Upper lobe of right lung (tissue), 1 donor: Measurements from ENCODE around the gene PKP3. TPM values are rescaled to one million over a fixed set of nuclear protein-coding genes. Genes with fewer than 3 reads are reported as not detected.

Experiments used
- ATAC-seq: fragments of 200-7000 bp; cut with Tn5 transposase; one replicate; pipeline ENCODE4 v1.9.1; 2020; ENCODE audit warnings: mild to moderate bottlenecking, moderate library complexity
- DNase-seq: peaks from one replicate; pipeline ENCODE4 v3.0.0-alpha.2; 2020
- H3K27ac ChIP-seq: fragments of 200-600 bp; one replicate; pipeline ENCODE4 v1.8.0; 2022
- H3K27me3 ChIP-seq: fragments of 200-600 bp; one replicate; pipeline ENCODE4 v1.8.0; 2022; ENCODE audit warnings: mild to moderate bottlenecking
- H3K36me3 ChIP-seq: fragments of 200-600 bp; one replicate; pipeline ENCODE4 v1.8.0; 2022
- H3K4me1 ChIP-seq: fragments of 200-600 bp; one replicate; pipeline ENCODE4 v1.8.0; 2022
- H3K4me3 ChIP-seq: fragments of 200-600 bp; one replicate; pipeline ENCODE4 v1.8.0; 2022; ENCODE audit warnings: mild to moderate bottlenecking
- H3K9me3 ChIP-seq: fragments of 200-600 bp; one replicate; pipeline ENCODE4 v1.8.0; 2022
- intact Hi-C: fragments of 100-400 bp; cut with DNase I; formaldehyde crosslinking; loops from one replicate; pipeline ENCODE4 v1.11.0; 2022
- total RNA-seq: library from RNA; stranded (reverse); fragmentation: NEBNext Ultra II Directional; extraction: Animal tissue kit (Norgen Biotek cat#: 25700); gene quantifications from one replicate; pipeline ENCODE4 v1.2.1, GENCODE V29; 2021
- TF ChIP-seq, protein P1 (sequence below): fragments of 200-600 bp; IDR thresholded peaks from one replicate; pipeline ENCODE4 v1.8.0; 2022; ENCODE audit warnings: antibody characterized with exemption
- donor health status: DM: no; HTN: yes; CAD: no; lungs with severe emphysema.

PKP3 gene
- total RNA-seq, 1 donor from 2014 or later, result 40.4 TPM

DNA sequence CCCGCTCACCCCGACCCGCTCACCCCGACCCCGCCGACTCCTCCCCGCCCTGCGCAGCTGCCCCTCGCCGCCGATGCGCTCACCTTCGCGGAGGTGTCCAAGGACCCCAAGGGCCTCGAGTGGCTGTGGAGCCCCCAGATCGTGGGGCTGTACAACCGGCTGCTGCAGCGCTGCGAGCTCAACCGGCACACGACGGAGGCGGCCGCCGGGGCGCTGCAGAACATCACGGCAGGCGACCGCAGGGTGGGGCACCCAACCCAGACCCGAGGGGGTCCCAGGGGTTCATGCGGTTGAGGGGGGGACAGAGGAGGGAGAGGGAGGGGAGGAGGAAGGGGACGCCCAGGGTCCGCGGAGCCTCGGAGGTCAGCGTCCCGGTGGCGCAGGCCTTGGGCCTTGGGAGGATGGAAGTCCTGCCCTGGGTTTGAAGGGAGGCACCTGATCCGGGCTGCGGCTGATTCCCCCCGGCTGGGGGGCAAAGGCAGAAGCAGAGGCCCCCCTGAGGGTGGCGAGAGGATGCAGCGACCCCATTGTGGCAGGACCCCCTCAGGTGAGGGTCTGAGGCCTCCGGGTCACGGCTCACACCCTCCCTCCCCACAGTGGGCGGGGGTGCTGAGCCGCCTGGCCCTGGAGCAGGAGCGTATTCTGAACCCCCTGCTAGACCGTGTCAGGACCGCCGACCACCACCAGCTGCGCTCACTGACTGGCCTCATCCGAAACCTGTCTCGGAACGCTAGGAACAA, 9.2 kb downstream of the PKP3 start:
- peaks cover 17% of the 10 kb centered on the region for H3K4me1 ChIP-seq
- H3K9me3 ChIP-seq, result no peaks in the 10 kb centered on the region
- H3K27ac ChIP-seq, result no peak overlapping the region
- no peaks in the 10 kb centered on the region for H3K27me3 ChIP-seq
- TF ChIP-seq, protein P1, sequence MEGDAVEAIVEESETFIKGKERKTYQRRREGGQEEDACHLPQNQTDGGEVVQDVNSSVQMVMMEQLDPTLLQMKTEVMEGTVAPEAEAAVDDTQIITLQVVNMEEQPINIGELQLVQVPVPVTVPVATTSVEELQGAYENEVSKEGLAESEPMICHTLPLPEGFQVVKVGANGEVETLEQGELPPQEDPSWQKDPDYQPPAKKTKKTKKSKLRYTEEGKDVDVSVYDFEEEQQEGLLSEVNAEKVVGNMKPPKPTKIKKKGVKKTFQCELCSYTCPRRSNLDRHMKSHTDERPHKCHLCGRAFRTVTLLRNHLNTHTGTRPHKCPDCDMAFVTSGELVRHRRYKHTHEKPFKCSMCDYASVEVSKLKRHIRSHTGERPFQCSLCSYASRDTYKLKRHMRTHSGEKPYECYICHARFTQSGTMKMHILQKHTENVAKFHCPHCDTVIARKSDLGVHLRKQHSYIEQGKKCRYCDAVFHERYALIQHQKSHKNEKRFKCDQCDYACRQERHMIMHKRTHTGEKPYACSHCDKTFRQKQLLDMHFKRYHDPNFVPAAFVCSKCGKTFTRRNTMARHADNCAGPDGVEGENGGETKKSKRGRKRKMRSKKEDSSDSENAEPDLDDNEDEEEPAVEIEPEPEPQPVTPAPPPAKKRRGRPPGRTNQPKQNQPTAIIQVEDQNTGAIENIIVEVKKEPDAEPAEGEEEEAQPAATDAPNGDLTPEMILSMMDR, result no peak
- ATAC-seq (no peak), DNase-seq (no peak)
- H3K4me3 ChIP-seq, result no peak overlapping the region
- no peaks in the 10 kb centered on the region for H3K36me3 ChIP-seq
- intact Hi-C loops, result no loop called here

DNA sequence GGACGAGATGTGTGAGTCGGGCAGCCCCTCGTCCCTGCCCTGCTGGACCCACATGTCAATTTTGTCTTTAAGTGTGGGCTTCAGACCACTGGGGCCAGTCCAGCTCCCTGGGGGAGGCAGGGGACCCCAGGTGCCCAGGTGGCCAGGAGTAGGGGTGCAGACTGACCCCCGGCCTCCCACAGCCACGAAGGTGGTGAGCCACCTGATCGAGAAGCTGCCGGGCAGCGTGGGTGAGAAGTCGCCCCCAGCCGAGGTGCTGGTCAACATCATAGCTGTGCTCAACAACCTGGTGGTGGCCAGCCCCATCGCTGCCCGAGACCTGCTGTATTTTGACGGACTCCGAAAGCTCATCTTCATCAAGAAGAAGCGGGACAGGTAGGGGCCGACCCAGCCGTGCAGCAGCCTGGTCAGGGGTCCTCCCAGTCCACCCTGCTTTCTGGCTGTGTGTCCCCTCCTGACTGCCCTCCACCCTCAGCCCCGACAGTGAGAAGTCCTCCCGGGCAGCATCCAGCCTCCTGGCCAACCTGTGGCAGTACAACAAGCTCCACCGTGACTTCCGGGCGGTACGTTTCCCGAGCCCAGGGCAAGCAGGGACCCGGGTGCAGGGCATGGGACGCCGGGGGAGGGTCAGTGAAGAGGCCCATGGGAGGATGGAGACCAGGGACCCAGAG, 9.9 kb downstream of the PKP3 start:
- H3K9me3 ChIP-seq, result no peaks in the 10 kb centered on the region
- no peak for ATAC-seq
- no peak overlapping the region for H3K4me3 ChIP-seq
- intact Hi-C loops, result no loop called here
- peaks cover 17% of the 10 kb centered on the region for H3K4me1 ChIP-seq
- no peaks in the 10 kb centered on the region for H3K36me3 ChIP-seq
- no peak overlapping the region for H3K27ac ChIP-seq
- TF ChIP-seq, protein P1, result no peak
- DNase-seq, result no peak
- H3K27me3 ChIP-seq, result no peaks in the 10 kb centered on the region

DNA sequence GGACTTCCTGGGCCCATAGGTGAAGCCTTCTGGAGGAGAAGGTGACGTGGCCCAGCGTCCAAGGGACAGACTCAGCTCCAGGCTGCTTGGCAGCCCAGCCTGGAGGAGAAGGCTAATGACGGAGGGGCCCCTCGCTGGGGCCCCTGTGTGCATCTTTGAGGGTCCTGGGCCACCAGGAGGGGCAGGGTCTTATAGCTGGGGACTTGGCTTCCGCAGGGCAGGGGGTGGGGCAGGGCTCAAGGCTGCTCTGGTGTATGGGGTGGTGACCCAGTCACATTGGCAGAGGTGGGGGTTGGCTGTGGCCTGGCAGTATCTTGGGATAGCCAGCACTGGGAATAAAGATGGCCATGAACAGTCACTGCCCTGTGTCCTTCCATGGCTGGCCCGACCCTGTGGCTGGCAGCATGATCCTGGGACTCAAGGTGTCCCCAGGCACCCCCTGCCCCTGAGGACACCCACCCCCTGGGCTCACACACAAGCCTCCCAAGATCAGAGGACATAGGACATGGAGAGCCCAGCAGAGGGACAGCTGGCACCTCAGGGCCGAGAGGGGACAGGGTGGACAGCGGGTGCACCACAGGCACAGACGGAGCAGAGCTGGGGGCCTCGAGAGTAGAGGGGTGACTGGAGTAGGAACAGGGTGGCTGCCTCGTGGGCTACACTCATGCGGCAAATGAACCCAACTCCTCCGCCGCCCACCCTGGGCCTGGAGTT, 10.7 kb downstream of the PKP3 start:
- Histone ChIP-seq H3K4me1 (peaks cover 17% of the 10 kb centered on the region), H3K4me3 (no peak overlapping the region), H3K36me3 (no peaks in the 10 kb centered on the region), H3K9me3 (no peaks in the 10 kb centered on the region), H3K27ac (no peak overlapping the region), H3K27me3 (no peaks in the 10 kb centered on the region)
- intact Hi-C loops, result no loop called here
- DNase-seq (no peak), ATAC-seq (no peak)
- TF ChIP-seq, protein P1, result no peak

DNA sequence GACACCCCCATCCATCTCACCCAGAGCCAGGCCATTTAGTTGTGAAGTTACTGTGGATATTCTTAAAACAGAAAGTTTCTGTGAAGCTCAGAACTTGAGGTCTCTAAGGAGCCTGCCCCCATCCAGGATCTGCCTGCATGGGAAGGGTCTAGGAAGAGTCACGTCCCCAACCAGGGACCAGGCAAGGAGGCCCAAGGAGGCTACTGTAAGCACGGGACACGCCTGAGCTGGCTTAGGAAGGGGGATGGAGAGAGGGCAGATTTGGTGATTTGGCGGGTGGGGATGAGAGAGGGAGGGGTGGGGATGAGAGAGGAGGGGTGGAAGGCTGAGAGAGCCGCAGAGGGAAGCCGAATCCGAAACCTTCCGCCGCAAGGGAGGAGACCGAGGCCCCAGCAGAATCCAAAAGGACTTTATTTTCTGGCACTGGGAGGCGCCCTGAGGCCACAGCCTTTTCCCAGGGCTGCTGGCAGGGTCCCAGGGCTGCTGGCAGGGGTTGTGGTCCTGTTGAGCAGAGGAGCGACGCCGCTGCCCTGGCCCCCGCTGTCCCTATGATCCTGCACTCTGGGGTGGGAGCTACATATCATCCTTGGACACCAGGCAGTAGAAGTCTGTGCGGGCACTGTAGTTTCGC, 11.4 kb downstream of the PKP3 start:
- H3K4me3 ChIP-seq, result no peak overlapping the region
- H3K4me1 ChIP-seq, result peaks cover 17% of the 10 kb centered on the region
- H3K27ac ChIP-seq, result no peak overlapping the region
- DNase-seq (no peak), ATAC-seq (no peak)
- no peaks in the 10 kb centered on the region for H3K36me3 ChIP-seq
- H3K9me3 ChIP-seq, result no peaks in the 10 kb centered on the region
- intact Hi-C loops, result no loop called here
- TF ChIP-seq, protein P1, result no peak
- no peaks in the 10 kb centered on the region for H3K27me3 ChIP-seq

DNA sequence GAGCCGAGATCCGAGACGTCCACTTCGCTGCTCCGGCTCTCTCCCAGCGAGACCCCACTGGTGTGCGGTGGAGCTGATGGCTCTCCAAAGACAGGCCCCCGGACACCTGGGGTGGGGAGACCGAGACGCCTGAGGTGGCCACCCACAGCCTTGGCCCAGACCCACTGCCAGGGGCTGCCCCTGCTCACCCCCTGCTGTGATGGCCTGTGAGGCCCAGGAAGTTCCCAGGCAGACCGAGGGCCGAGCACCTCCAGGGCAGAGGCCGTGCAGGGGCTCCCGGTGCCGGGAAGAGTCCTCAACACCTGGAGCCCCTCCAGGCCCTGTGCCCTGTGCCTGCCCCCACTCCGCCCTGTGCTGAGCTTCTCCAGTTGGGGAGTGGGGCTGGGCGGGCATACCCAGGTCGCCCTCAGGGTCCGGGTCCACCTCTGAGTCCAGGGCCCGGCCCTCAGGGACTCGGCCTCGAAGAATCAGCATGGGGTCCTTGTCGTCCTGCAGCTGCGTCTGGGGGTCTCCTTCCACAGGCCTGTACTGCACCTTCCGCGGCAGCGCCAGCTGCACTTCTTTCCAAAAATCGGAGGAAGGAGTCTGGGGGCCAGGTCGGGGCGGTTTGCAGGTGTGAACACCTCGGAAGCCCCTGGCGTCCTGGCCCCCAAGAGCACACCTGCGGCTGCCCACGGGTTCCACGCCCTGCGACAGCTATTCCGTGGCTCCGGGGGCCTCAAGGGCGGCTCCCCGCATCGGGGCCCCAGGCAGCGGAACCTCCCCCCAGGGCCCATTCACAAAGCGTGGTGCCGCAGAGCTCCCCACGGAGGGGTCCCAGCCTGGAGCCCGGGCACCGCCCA, 12.2 kb downstream of the PKP3 start:
- peak; percentile 67 for DNase-seq
- Histone ChIP-seq H3K9me3 (no peaks in the 10 kb centered on the region), H3K4me3 (peak overlapping the region; percentile 65), H3K27me3 (no peaks in the 10 kb centered on the region), H3K36me3 (no peaks in the 10 kb centered on the region), H3K27ac (peak overlapping the region; percentile 76), H3K4me1 (peaks cover 17% of the 10 kb centered on the region)
- no peak for ATAC-seq
- TF ChIP-seq, protein P1, result no peak
- intact Hi-C loops, result no loop called here
